Measurements from ENCODE around the gene PTGR3.

Gene PTGR3, protein sequence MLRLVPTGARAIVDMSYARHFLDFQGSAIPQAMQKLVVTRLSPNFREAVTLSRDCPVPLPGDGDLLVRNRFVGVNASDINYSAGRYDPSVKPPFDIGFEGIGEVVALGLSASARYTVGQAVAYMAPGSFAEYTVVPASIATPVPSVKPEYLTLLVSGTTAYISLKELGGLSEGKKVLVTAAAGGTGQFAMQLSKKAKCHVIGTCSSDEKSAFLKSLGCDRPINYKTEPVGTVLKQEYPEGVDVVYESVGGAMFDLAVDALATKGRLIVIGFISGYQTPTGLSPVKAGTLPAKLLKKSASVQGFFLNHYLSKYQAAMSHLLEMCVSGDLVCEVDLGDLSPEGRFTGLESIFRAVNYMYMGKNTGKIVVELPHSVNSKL

DNA sequence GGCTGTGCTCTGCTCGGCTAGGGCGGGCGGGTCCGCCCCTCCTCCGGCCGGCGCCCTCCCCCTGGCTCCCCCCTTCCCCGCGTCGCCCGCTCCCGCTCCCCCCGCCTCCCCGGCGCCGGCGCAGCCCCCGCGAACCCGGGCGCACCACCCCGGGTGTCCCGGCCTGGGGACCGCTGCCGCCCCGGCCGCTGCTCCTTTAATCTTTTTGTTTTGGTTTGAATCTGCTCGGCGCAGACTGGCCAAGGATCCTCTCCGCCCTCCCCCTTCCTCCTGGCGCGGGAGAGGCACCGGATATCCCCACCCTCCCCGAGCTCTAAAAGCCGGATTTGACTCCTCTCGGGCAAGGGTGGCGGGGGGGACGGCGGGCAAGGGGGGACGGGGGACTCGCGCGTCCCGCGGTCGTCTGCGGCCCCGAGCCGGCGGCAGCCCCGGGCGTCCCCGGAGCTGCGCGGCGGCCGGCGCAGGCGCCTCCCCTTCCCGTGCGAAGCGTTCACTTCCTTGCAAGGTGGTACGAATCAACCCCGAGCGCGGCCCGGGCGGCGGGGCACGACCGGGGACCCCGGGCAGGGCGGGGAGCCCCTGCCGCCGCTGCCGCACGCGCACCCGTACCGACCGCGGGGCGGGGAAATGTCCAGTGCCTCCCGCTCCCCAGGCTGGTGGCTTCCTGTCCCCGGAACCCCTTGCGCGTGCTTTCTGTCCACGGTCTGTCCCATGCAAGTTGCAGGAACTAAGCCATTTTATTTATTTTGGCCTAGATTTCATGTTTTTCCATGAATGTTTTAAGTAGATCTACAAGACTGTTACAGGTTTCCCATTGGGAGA, at the start of gene PTGR3:
Gene PTGR3 (minus strand): TSS at position 11 of the 822 bp plus-strand sequence. CDS start 81 bp downstream, outside the sequence.
- no peak for FAIRE-seq

DNA sequence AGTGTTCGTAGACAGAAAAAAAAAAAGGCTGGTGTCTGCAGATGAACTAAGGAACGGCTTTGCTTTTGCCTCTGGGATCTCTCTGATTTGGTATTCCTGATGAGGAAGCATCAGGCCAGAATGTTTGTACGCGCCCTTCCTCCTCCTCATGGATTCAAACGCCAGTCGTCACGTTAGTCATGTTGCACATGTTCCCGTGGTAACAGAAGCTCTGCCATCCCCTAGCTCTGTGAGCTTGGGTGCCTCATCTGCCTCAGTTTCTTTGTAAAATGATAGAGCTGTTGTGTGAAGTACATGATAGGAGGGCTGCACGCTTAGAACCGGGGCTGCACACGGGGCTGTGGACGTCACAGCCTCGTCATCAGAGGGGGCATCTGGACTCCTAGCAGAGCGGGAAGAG, 48.7 kb upstream of the PTGR3 start:
- no peak for FAIRE-seq

DNA sequence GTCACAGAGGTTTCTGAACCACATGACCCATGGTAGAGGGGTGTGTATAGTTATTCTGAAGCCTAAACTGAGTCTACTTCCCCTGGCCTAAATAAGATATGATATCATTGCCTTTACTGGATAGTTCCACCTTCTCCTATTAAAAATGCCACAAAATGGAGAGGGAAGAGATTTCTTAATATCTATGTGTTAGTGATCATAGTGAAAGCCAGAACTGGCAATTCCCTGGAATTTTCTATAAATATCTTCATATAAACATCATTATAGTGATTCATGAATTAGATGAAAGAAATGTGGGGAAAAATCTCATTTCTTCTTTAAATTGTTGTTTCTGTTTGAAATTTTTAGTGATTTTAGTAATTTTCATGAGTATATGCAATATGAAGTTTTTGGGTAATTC, 47.4 kb upstream of the PTGR3 start:
- no peak for FAIRE-seq

DNA sequence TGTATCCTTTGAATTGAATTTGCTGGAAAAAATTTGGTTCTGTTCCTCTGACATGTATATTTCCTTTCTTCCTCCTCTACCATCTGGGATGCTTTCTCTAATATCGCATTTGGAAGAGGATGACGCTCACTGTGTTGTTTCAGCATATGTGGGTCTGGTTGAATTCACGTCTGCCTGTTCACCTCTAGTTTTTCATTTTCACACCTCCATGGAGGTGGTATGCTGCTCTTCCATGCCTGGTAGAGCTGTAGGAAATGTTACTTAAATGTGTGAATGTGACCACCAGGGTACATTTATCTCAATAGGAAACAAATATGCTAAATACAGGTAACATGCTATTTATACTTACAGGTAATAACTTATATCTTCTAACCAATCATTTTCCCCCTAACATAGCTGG, 46.2 kb upstream of the PTGR3 start:
- no peak for FAIRE-seq

DNA sequence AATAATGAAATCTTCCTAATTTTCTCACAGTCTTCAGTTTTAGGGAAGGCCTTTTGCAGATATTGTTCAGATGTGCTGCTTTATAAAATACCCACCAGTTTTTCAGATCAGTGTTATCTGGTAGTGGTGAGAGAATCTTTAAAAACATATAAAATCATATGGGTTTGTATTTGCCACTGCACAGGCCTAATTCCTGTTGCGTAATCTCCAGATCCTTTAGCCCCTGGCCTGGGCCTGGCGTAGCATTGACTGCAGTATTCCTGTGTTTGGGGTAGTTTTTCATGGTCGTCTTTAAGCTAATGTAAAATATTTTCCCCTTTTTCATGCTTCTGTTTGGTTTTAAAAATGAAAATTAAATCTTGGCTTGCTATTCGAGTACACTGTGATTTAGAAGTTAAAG, 44.8 kb upstream of the PTGR3 start:
- FAIRE-seq = no peak

DNA sequence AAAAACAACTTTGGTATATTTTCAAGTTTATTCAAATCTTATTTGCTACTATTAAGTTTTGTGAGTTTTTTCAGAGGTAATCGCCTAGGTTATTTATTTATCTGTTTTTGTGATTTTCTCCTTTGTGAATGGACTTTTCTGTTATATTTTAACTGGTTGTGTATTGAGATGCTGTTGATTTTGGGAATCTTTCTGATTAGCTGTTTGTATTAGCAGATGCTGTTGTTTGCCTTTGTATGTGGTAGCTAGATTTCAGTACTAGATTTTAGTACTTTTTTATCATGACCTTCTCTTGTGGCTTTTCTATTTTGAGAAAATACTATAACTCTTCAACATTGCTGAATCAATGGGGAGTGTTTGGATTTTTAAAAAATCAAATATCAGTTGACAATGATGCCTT, 44.1 kb upstream of the PTGR3 start:
- no peak for FAIRE-seq

DNA sequence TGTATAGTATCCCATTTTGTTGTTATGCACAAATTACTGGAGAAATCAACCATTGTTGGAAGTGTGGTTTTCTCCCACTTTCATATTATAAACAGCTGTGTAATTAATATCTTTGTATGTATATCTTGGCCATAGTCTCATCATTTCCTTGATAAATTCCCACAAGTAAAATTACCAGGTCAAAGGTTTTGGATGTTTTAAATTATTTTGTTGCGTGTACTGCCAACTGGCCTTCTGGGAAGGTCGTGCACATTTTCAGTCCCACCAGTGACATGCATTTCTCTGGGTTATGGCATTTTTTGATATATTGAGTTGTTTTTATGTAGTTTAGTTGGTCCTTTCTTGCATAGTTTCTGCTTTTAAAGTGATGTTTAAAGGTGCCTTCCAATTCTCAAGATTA, 43.2 kb upstream of the PTGR3 start:
- no peak for FAIRE-seq

DNA sequence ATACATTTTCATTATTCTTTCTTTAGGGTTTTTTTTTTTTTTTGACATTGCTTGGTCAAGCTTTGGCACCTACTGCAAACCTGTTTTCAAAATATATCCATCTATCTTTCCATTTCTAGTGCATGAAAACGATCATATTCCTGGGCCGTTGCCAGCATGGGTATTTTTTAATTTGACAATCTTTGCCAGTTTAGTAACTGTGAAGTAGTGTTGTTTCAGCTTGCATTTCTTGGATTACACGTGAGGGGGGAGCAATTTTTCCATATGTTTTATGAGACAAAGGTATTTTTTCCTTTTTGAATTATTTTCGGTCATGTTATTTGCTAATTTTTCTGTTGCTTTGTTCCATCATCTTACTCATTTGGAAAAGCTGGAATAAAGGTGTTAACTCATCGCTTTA, 42.5 kb upstream of the PTGR3 start:
- FAIRE-seq = no peak

DNA sequence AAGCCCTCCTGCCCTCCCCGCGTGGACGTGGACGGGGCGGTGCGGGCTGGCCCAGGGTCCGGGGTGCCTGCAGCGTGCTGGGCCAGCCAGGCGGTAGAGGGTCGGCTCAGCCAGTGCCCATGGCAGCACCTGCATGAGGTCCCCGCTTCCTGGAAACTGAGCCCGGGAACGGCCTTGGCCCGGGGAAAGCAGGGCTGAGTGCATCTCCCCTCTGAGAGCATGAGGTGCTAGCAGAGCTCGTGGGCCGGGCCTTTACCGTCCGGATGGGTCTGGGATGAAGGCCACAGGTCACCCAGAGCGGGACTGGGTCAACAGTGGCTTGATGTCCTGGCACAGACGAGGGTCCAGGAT, 41.5 kb upstream of the PTGR3 start:
- FAIRE-seq = no peak

DNA sequence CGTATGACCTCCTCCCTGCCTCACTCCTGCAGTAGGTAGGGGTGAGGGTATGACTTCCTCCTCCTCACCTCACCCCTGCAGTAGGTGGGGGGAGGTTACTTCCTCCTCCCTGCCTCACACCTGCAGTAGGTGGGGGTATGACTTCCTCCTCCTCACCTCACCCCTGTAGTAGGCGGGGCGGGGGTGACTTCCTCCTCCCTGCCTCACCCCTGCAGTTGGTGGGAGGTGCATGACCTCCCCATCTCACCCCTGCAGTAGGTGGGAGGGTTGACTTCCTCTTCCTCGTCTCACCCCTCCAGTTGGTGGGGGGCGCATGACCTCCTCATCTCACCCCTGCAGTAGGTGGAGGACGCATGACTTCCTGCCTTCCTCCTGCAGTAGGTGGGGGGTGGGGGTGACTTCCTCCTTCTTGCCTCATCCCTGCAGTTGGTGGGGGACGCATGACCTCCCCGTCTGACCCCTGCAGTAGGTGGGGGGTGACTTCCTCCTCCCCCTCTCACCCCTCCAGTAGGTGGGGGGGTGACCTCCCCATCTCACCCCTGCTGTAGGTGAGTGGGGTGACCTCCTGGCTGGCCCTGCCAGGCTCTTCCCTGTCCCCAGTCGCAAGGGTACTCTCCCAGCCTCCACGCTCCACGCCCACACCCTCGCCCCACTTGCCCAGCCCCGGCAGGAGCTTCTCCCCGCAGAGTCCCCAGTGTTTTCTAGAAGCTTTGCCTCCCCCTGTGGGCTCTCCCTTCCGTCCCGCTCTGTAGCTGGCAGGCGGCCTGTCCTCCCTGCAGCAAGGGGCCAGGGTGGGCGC, 40.9 kb upstream of the PTGR3 start:
- no peak for FAIRE-seq

DNA sequence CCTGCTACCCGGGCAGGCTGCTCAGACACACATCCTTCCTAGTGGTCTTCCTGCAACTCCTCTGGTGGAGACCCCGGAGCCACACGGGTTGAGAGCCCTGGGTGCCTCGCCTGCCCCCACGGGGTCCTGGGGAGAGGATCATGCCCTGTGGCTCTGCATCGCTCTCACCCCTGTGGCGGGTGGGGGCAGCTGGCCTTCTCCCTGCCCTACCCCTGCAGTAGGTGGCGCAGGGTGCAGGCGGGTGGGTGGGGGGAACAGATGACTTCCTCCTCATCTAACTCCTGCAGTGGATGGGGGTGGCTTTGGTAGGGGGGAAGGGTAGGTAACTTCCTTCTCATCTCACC, 40.2 kb upstream of the PTGR3 start:
- no peak for FAIRE-seq

DNA sequence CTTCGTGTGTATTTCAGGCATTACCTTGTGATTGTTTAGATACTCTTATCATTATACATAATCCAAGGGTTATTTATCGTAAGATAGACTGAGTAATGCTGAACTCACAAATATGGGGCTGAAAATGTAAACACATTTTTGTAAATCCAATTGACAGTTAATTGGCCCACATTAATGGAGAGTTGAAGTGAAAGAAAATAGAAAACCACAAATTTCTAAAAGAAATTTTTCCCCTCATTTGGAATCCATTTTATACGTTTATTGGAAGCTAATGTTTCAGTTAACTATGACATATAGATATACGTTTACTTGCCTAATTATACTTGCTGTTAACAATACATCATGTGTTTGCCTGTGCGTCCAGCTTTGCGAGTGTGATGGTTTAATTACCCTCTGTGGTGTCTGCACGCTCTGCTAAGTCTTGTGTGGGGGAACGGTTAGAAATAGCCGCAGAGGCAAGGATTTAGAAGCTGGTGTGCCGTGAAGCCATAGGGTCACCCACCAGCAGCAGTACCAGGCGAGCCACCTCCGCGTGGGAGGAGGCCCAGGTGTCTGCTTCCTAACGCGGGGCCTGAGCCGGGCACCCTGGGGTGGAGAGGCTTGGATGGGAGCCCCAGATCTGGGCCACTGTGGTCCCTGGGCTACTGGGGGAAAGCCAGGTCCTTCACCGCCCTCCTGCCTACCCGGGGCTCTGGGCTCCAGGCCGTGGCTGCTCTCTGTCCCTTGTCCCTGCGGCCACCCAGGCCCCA, 39.7 kb upstream of the PTGR3 start:
- FAIRE-seq = no peak

DNA sequence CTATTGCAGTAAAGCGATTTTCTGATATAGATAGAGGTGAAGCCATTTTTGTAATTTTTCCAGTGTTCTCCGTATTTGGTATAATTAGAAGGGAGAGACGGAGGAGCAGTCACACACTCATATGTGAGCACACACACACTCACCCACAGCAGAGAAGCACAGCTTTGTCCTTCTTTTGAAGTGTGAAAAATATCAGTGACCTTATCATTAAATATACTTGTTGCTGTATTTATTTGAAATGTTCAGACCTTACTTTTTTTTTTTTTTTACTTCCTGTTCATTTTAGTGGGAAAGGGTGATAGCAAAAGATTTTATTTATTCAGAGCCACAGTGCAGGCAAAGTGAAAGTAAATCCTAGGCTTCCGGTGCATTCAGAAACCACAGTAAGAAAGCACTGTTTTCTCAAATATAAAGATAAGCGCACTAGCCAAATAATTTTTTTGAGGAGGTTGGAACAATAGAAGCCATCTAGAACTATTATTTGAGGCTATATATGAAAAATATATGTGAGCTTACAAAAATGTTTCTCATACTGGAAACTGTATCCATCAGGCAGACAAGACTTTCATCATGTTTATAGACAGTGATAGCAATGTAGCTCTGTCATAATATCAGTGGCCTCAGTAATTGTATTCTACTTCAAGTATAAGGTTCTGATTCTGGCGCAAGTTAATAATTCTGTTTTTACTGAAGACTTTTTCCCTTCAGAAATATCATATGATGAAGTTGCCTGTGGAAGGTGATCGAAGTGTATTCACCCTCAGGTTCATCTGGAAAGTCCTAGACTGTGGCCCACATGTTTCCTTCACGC, 38.9 kb upstream of the PTGR3 start:
- no peak for FAIRE-seq

DNA sequence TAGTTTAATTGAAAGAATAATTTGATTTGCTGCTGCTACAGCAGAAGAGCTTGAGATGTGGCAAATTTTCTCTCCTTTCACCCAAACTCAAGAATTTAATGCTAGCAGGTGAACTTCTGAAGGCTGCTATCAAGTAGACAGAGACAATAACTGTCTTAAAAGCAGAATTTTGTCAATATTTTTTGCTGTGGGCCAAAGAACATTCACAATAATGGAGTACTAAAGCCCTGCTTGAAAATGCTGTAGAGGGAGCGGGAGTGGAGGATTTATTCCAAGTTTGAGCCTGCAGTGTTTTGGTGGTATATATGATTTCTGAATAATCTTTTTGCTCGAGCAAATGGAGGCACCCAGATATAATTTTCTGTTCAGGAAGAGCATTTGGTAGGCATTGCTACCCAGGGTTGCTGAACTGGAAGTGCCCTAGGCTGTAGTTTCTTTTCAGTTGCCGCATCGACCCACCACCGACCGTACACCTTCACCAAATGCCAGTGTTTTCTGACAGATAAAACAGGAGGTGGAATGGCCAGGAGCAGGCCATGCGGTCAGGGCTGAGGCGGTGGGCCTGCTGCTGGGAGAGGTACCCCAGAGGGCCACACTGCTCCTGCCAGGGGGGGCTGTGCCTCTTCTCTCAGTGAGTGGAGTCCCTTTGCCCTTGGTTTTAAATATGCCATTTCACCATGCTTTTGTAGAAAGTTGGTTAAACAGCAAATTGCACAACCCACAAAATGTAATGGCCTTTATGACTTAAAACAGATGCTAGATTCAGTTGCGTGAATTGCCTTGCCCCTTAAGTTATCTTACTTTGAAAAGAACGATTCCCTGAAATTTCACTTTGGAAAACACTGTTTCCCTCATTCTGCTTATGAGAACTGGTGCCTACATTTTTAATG, 38.0 kb upstream of the PTGR3 start:
- FAIRE-seq = no peak

DNA sequence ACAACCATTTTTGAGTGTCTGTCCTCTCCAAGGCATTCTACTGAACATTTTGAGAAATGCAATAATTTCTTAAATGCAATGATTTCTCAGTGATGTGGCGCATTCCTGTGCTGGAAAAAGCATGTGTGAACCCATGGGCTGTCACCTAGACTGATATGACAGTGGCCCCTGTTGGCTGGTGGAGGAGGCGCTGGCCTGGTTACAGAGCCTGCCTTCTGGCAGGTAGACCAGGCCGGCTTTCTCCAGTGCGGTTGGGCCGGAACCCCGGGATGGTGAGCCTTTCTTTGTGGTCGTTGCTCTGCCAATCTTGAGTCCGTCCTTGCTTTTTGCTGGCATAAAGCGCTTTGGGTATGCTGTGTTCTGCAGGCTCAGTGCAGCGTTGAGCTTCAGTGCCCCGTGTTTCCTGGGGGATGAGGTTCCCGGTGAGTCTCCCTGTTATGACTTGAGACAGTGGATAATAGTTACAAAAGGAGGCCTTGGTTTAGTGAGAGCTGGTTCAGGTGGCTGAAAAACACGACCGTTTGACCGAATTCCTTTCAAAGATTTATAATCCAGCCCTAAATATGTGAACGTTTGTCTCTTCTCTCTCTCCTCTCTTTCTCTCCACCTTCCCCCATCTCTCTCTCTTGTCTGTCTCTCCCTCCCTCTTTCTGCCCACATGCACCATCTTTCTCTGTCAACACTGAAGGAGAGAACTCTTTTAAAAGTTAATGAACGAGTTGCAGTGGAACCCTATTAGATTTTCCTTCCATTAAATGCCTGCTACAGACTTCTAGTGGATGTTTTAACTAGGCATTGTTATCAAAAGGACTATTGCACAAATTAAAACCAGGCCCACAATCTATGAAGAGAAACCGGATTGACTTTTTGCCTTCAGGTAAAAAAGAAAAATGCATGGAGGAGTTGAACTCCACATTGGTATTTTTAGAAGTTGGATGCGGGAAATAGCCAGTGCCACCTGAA, 35.7 kb upstream of the PTGR3 start:
- no peak for FAIRE-seq

DNA sequence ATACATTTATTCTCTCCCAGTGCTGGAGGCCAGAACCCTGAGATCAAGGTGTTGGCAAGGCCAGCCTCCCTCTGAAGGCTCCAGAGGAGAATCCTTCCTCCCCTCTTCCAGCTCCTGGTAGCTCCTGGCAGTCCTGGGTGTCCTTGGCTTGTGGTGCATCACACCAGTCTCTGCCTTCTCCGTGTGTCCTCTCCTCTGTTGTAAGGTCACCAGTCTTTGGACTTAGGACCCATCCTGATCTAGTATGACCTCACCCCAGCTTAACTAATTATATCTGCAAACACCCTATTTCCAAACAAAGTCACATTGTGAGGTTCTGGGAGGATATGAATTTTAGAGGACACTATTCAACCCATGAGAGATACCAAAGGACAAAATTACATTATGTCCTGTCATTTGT, 32.8 kb upstream of the PTGR3 start:
- FAIRE-seq = no peak

DNA sequence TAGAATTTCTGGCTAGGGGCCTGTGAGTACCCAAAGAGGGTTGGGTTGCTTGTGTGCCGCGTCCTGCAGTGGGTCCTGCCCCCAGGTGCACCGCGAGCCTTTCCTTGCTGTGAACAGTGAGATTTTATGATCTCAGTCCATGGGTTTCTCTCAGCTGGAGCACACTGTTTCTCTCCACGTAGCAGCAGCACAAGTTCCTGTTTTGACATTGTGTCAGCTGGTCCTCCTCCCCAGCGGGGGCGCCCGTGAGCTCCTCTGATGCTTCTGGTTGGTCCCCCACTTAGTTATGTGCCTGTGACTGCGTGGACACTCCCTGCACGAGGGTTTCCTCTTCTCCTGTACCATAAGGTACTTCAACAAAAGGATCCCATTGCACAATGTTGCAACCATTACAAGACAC, 31.5 kb upstream of the PTGR3 start:
- no peak for FAIRE-seq

DNA sequence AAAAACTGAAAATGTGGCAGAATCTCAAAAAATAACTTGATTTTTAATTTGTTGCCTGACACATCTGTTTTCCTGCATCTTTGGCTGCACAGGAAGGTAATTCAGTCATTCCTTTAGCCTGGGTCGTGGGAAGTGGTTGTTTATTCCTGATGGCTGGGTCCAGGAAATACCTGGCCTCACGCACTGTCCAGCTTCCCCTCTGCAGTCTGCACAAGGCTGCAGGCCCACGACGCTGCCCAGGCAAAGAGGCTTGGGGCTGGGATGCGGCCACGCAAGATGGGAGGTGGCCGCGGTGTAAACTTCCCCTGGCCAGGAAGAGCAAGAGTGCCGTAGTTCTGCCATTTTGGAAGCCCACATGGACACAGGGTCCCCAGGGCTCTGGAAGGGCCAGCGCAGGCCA, 29.8 kb upstream of the PTGR3 start:
- FAIRE-seq = no peak

DNA sequence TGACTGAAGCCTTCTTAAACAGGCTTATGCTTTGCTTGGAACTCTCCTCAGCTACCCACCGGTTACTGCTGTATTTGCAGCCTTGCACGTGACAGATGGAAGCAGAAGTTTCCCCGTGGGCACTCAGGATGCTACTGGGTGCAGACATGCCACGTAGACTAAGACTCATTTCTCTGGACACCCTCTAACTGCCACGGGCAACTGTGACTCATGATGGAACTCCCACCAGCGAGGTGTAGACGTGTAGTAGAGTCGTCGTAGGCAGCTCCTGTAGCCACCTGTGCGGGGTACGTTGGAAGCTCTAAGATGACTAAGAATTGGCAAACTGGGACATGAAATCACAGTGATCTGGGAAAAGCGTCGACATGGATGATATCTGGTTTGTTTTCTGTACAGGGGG, 29.2 kb upstream of the PTGR3 start:
- no peak for FAIRE-seq

DNA sequence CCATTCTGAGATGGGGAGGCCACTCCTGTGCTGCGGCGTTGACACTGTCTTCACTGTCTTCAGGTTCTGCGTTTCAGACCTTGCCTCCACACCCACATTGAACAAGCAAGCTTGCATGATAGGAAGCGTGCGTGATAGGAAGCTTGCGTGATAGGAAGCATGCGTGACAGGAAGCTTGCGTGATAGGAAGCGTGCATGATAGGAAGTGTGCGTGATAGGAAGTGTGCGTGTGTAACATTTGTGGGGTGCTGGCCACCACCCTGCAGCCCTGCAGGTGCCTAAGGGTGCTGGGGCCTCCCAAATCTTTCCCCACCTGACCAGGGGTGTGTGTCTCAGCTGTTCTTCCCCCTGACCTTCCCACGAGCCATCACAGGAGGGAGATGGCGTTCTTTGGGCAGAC, 27.0 kb upstream of the PTGR3 start:
- FAIRE-seq = no peak
